Ishikawa (cell line): ENCODE results near the gene TMC3.

Source experiments
- CEBPB ChIP-seq: IDR thresholded peaks from 2 replicates; pipeline ENCODE4 v1.6.1; 2012
- CREB1 ChIP-seq: IDR thresholded peaks from 2 replicates; pipeline ENCODE4 v1.6.1; 2012; ENCODE audit warnings: low read depth
- EGR1 ChIP-seq: IDR thresholded peaks from 2 replicates; pipeline ENCODE4 v1.6.1; 2012
- EP300 ChIP-seq: IDR thresholded peaks from 2 replicates; pipeline ENCODE4 v1.6.1; 2012; ENCODE audit warnings: borderline replicate concordance
- FOXM1 ChIP-seq: IDR thresholded peaks from 2 replicates; pipeline ENCODE4 v1.6.1; 2012; ENCODE audit warnings: low read depth, borderline replicate concordance
- RAD21 ChIP-seq: IDR thresholded peaks from 2 replicates; pipeline ENCODE4 v1.6.1; 2012; ENCODE audit warnings: low read depth
- TAF1 ChIP-seq: IDR thresholded peaks from 2 replicates; pipeline ENCODE4 v1.6.1; 2012; ENCODE audit warnings: low read depth, mild to moderate bottlenecking
- YY1 ChIP-seq: IDR thresholded peaks from 2 replicates; pipeline ENCODE4 v1.6.1; 2012; ENCODE audit warnings: low read depth
- TF ChIP-seq, protein P1 (sequence below): IDR thresholded peaks from 2 replicates; pipeline ENCODE4 v1.6.1; 2012; ENCODE audit warnings: low read depth, mild to moderate bottlenecking
- TF ChIP-seq, protein P2 (sequence below): IDR thresholded peaks from 2 replicates; pipeline ENCODE4 v1.6.1; 2012
- TF ChIP-seq, protein P3 (sequence below): IDR thresholded peaks from 2 replicates; pipeline ENCODE4 v1.6.1; 2012

- TF ChIP-seq, protein P1, sequence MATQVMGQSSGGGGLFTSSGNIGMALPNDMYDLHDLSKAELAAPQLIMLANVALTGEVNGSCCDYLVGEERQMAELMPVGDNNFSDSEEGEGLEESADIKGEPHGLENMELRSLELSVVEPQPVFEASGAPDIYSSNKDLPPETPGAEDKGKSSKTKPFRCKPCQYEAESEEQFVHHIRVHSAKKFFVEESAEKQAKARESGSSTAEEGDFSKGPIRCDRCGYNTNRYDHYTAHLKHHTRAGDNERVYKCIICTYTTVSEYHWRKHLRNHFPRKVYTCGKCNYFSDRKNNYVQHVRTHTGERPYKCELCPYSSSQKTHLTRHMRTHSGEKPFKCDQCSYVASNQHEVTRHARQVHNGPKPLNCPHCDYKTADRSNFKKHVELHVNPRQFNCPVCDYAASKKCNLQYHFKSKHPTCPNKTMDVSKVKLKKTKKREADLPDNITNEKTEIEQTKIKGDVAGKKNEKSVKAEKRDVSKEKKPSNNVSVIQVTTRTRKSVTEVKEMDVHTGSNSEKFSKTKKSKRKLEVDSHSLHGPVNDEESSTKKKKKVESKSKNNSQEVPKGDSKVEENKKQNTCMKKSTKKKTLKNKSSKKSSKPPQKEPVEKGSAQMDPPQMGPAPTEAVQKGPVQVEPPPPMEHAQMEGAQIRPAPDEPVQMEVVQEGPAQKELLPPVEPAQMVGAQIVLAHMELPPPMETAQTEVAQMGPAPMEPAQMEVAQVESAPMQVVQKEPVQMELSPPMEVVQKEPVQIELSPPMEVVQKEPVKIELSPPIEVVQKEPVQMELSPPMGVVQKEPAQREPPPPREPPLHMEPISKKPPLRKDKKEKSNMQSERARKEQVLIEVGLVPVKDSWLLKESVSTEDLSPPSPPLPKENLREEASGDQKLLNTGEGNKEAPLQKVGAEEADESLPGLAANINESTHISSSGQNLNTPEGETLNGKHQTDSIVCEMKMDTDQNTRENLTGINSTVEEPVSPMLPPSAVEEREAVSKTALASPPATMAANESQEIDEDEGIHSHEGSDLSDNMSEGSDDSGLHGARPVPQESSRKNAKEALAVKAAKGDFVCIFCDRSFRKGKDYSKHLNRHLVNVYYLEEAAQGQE: no peak
- TF ChIP-seq TAF1: no peak
- no peak for TF ChIP-seq EGR1
- TF ChIP-seq FOXM1: no peak
- no peak for TF ChIP-seq EP300
- TF ChIP-seq, protein P2, sequence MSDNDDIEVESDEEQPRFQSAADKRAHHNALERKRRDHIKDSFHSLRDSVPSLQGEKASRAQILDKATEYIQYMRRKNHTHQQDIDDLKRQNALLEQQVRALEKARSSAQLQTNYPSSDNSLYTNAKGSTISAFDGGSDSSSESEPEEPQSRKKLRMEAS: no peak
- TF ChIP-seq CREB1: no peak
- TF ChIP-seq RAD21: no peak
- TF ChIP-seq, protein P3, sequence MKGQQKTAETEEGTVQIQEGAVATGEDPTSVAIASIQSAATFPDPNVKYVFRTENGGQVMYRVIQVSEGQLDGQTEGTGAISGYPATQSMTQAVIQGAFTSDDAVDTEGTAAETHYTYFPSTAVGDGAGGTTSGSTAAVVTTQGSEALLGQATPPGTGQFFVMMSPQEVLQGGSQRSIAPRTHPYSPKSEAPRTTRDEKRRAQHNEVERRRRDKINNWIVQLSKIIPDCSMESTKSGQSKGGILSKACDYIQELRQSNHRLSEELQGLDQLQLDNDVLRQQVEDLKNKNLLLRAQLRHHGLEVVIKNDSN: no peak
- no peak for TF ChIP-seq YY1
- TF ChIP-seq CEBPB: no peak
Measured at GRCh38 chr15:81421461-81421860, 47.4 kb upstream of the TMC3 start.
